ENCODE results near the gene TSPAN18.

DNA sequence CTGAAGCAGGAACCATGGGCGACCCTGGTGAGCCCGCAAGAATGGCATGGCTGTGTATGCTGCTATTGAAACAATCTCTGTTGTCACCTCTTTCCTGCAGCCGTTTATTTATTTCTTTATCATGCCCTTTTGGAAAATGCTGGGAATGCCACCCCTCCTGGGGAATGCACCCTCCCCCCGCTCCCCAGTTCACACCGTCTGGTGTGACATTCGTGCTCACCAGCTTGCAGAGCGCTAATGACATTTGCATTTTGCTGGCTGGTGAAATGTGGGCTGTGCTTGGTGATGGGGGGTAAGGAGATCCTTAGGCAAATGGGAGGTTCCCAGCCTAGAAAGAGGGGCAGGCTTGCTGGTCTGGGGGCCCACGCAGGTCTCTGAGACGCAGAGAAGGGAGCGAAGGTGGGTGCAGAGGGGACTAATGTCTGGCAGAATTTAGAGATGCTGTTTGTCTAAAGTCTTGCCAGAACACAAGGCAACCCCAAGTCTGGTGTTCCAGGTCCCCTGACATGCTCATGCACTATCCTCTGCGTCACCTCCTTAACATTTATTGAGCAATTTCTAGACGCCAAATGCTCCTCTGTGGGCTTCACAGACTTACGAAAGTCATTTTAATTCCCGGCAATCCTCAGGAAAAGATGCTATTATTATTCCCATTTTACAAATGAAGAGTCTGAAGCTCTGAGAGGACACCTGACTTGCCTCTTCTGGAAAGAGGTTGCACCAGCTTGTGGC is 132.2 kb downstream of the TSPAN18 start:
- TF ChIP-seq, protein P1, sequence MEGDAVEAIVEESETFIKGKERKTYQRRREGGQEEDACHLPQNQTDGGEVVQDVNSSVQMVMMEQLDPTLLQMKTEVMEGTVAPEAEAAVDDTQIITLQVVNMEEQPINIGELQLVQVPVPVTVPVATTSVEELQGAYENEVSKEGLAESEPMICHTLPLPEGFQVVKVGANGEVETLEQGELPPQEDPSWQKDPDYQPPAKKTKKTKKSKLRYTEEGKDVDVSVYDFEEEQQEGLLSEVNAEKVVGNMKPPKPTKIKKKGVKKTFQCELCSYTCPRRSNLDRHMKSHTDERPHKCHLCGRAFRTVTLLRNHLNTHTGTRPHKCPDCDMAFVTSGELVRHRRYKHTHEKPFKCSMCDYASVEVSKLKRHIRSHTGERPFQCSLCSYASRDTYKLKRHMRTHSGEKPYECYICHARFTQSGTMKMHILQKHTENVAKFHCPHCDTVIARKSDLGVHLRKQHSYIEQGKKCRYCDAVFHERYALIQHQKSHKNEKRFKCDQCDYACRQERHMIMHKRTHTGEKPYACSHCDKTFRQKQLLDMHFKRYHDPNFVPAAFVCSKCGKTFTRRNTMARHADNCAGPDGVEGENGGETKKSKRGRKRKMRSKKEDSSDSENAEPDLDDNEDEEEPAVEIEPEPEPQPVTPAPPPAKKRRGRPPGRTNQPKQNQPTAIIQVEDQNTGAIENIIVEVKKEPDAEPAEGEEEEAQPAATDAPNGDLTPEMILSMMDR (IDR thresholded peaks at IDR 0.05; ENCODE audit: low read length) = no peak
- TF ChIP-seq EZH2 (optimal IDR thresholded peaks at IDR 0.05; ENCODE audit: low read depth, low read length) = no peak
